Activated naive CD8-positive, alpha-beta T cell treated with anti-CD3 and anti-CD28 coated beads for 36 hours (primary cell): ENCODE data around the gene CFAP251. TPM values are rescaled to one million over a fixed set of nuclear protein-coding genes. Genes with fewer than 3 reads are reported as not detected.

ENCODE experiments used
- DNase-seq: peaks from one replicate; pipeline ENCODE4 v3.0.0; 2021
- H3K27ac Mint-ChIP-seq: one replicate; pipeline ENCODE4 v1.8.0; 2022; ENCODE audit warnings: mild to moderate bottlenecking, moderate library complexity, mixed read lengths
- H3K27me3 Mint-ChIP-seq: one replicate; pipeline ENCODE4 v1.8.0; 2022; ENCODE audit warnings: mild to moderate bottlenecking, mixed read lengths
- H3K36me3 Mint-ChIP-seq: one replicate; pipeline ENCODE4 v1.8.0; 2021; ENCODE audit warnings: mild to moderate bottlenecking, mixed read lengths
- H3K4me1 Mint-ChIP-seq: one replicate; pipeline ENCODE4 v1.8.0; 2021; ENCODE audit warnings: mixed read lengths
- H3K4me3 Mint-ChIP-seq: one replicate; pipeline ENCODE4 v1.8.0; 2022; ENCODE audit warnings: mild to moderate bottlenecking, moderate library complexity, mixed read lengths
- H3K9me3 Mint-ChIP-seq: one replicate; pipeline ENCODE4 v1.8.0; 2022; ENCODE audit warnings: mixed read lengths
- total RNA-seq, 2 experiments: library from RNA; stranded (reverse); gene quantifications; one replicate each; pipeline ENCODE4 v1.2.3, GENCODE V29; 2021

The CFAP251 gene
- total RNA-seq, 2 experiments from 2014 or later, result 1.3 to 1.8 TPM

DNA sequence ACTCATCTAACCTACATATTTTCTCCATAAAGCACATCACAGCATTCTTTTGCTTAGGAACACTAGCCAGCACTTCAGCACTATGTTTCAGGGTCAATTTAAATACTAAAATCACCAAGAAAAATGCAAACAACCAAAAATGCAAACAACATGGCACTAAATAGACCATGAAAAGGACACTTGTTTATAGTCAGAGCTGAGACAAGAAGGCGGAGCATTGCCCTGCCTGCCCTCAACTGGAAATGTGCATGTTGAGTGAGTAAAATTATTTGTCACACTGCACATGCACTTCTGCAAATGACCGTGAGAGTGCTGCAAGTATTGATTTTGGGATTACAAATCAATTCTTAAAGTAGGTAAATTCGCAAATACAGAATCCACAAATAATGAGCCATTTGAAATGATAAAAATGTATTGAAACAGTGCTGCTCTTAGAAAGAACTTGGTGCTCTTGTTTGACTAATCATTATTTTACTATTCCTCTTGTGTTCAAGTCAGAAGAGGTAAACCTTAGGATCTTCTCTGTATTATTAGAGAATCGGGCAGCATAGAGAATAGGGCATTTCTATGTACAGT is 34.8 kb downstream of the CFAP251 start:
- no peak overlapping the region for H3K4me3 Mint-ChIP-seq
- H3K27me3 Mint-ChIP-seq, result no peaks in the 10 kb centered on the region
- H3K9me3 Mint-ChIP-seq, result no peaks in the 10 kb centered on the region
- no peak for DNase-seq
- no peak overlapping the region for H3K27ac Mint-ChIP-seq
- no peaks in the 10 kb centered on the region for H3K36me3 Mint-ChIP-seq
- H3K4me1 Mint-ChIP-seq, result no peaks in the 10 kb centered on the region

DNA sequence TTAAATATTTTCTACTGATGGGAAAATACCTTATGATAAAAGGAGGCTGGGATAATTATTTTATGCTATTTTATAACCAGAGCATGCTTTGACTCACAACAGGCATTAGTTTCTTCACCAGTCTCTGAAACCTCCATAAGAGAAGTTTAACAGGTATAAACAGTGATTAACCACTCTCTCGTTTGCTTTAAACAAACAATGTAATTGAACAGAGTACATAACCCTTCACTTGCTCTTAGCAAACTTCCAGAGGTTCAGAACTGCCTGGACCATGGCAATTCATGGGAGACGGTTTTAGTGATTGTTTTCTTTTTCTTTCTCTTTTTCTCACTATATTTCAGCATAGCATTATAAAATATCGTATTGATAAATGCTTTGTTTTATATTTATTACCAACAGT is 35.3 kb downstream of the CFAP251 start:
- no peaks in the 10 kb centered on the region for H3K27me3 Mint-ChIP-seq
- no peak for DNase-seq
- H3K9me3 Mint-ChIP-seq, result no peaks in the 10 kb centered on the region
- H3K4me1 Mint-ChIP-seq, result no peaks in the 10 kb centered on the region
- no peak overlapping the region for H3K27ac Mint-ChIP-seq
- H3K4me3 Mint-ChIP-seq, result no peak overlapping the region
- no peaks in the 10 kb centered on the region for H3K36me3 Mint-ChIP-seq

DNA sequence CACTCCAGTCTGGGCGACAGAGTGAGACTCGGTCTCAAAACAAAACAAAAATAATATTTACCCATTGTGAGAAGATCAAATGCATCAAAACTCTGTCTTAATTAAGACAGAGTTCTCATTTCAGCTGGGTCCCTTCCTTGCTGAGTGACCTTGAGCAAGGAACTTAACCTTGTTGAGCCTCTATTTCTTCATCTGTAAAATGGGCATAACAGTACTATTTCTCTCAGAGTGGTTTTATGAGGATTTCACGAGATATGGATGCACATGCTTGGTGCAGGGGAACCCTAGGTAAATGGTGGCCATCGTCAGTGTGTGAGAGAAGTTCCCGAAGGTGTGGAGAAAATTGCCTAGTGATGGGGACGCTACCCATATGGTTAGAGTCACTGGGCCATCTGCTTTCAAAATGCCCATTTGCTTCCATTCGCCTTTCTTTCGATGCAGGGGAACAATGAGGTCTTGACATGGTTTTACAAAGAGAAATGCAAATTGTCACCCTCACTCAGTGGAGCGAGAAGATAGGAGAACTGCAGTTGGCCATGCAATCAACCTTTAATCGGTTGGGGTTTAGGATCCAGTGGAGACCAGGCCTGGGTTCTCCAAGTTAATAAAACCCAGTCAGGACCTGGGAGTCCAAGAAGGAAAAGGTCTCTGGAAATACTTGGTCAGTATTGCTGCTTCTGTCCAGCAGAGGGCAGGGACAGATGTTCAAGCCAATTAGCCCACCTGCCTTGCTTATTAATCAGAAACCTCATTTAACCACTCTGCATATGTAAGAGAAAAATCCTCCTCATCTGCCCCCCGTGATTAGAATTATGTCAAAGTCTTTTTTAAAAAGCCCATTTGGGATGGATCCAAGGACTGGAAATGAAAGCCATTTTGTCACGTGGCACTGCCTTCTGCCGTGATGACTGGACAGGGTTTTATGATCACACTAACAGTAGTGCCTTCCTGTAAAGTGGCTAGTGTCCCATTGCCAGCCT is 37.2 kb downstream of the CFAP251 start:
- Mint-ChIP-seq H3K36me3 (no peaks in the 10 kb centered on the region), H3K27ac (no peak overlapping the region), H3K27me3 (no peaks in the 10 kb centered on the region), H3K4me1 (no peaks in the 10 kb centered on the region), H3K4me3 (no peak overlapping the region), H3K9me3 (no peaks in the 10 kb centered on the region)
- DNase-seq, result no peak

DNA sequence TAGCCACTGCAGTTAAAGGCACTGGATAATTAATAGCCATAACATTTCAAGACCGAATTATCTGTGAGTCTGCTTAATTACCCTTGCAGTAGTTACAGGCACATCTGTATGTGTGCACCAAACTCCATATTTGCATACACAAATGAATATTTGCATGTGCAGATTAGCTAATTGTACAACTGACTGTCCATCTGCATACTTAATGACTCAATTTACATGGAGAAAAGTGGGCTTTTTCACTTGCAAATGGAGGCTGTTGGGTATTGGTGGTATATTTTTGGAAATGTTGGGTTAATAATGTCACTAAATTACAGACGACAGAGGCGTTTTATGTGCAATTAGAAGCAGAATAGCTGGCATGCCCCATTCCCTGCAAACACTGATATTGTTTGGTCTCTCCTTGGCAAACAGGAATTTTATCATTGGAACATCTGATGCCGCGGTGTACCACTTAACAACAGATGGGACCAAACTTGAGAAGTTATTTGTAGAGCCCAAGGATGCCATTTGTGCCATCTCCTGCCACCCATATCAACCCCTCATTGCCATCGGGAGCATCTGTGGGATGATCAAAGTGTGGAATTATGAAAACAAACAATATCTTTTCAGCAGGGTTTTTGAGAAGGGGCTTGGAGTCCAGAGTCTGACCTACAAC is 39.6 kb downstream of the CFAP251 start:
- no peaks in the 10 kb centered on the region for H3K27me3 Mint-ChIP-seq
- H3K9me3 Mint-ChIP-seq, result no peaks in the 10 kb centered on the region
- DNase-seq, result no peak
- H3K27ac Mint-ChIP-seq, result no peak overlapping the region
- no peaks in the 10 kb centered on the region for H3K4me1 Mint-ChIP-seq
- H3K4me3 Mint-ChIP-seq, result no peak overlapping the region
- no peaks in the 10 kb centered on the region for H3K36me3 Mint-ChIP-seq

DNA sequence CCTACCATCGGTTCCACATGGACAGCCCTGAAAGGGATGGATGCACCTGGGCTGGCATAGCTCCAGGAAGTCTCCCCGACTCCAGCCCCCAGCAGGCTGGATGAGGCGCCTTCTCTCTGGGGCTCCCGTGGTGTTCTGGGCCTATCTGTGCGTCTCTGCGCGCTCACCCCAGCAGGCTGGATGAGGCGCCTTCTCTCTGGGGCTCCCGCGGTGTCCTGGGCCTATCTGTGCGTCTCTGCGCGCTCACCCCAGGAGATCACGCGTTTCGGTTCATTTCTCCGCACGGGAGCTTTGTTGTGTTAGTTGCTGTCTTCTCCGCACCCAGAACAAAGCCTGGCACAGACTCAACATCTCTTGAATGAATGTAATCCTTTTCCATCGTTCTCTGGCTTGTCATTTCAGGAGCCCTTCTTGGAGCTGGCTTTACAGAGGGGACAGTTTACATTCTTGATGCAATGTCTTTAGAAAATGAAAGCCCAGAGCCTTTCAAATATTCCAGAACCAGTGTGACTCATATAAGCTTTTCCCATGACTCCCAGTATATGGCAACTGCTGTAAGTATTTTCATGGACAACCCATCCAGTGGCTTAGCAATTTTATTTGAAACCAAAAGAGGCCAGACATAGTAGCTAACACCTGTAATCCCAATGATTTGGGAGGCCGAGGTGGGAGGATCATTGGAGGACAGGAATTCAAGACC is 40.3 kb downstream of the CFAP251 start:
- Mint-ChIP-seq H3K4me1 (no peaks in the 10 kb centered on the region), H3K36me3 (no peaks in the 10 kb centered on the region), H3K27me3 (no peaks in the 10 kb centered on the region), H3K27ac (no peak overlapping the region), H3K4me3 (no peak overlapping the region), H3K9me3 (no peaks in the 10 kb centered on the region)
- DNase-seq, result no peak

DNA sequence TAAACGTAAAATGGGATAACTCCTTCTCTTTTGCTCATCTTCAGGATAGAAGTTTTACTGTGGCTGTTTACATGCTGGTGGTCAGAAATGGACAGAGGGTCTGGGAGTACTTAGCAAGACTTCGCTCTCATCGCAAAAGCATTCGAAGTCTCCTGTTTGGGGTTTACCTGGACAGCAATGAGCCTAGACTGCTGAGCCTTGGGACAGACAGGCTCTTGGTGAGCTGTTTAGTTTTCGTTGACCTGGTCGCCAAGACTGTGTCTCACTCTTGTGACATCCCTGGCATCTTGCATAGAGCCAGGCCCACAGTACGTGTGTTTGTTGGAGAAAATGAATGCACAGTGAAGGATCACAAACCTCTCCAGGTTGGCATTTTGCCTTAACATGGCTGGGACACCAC is 42.1 kb downstream of the CFAP251 start:
- H3K4me3 Mint-ChIP-seq, result no peak overlapping the region
- H3K36me3 Mint-ChIP-seq, result no peaks in the 10 kb centered on the region
- H3K27ac Mint-ChIP-seq, result no peak overlapping the region
- H3K4me1 Mint-ChIP-seq, result no peaks in the 10 kb centered on the region
- DNase-seq, result no peak
- no peaks in the 10 kb centered on the region for H3K27me3 Mint-ChIP-seq
- no peaks in the 10 kb centered on the region for H3K9me3 Mint-ChIP-seq

DNA sequence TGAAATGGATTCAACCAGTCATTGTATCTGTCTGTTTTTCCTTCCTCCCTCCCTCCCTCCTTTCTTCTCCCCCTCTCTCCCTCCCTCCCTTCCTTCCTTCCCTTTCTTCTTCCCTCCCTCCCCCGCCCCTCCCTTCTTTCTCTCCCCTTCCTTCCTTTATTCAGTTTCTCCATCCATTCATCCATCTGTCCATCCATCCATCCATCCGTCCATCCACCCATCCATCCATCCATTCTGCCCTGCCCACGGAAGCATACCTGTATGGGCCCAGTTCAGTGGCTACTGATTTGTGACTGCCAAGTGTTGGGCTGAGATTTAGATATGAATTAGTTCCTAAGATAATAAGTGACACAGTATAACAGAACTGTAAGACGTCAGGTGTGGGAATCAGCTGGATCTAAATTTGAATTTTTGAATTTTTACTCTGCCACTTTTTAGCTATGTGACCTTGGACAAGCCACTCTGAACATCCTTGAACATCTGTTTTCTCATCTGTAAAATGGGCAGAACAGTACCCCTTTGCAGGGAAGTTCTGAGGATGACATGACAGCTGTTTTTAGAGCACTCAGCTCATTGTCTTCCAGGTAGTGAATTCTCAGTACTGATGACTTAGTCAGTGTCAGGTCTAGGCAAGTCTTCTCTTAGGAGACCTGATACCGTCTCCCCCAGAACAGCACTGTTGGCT is 42.9 kb downstream of the CFAP251 start:
- no peak for DNase-seq
- H3K27ac Mint-ChIP-seq, result no peak overlapping the region
- H3K4me3 Mint-ChIP-seq, result no peak overlapping the region
- no peaks in the 10 kb centered on the region for H3K4me1 Mint-ChIP-seq
- no peaks in the 10 kb centered on the region for H3K9me3 Mint-ChIP-seq
- H3K27me3 Mint-ChIP-seq, result no peaks in the 10 kb centered on the region
- no peaks in the 10 kb centered on the region for H3K36me3 Mint-ChIP-seq

DNA sequence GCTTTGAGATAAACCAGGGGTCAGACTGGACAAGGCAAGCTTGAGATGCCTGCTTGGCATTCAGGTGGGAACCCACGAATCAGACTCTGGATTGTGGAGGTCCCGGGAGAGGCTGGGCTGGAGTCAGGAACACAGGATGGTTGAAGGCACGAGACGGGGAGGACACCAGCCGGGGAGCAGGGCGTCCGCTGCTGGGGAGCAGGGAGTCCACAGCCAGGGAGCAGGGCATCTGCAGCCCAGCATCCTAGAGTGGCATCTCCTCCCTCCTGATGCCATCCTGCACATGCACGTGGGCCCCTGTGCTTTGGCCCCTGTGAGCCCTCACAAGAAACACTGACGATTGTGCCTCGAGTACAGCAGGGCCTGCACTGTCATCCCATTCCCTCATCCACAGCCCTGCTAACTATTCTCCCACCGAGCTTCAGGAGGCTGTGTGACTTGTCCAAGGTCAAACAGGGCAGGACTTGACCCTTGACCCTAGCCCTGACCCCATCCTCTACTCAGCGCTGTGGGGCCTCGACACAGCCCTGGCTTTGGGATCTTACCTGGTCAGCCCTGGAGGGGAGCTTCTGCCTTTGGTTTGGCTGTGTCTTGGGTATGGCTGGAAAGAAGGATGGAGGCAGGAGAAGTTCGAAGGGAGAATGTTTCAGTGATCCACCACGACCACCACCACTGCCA is 45.1 kb downstream of the CFAP251 start:
- H3K4me1 Mint-ChIP-seq, result no peaks in the 10 kb centered on the region
- no peaks in the 10 kb centered on the region for H3K9me3 Mint-ChIP-seq
- no peak overlapping the region for H3K27ac Mint-ChIP-seq
- no peak overlapping the region for H3K4me3 Mint-ChIP-seq
- H3K36me3 Mint-ChIP-seq, result no peaks in the 10 kb centered on the region
- no peaks in the 10 kb centered on the region for H3K27me3 Mint-ChIP-seq
- no peak for DNase-seq

DNA sequence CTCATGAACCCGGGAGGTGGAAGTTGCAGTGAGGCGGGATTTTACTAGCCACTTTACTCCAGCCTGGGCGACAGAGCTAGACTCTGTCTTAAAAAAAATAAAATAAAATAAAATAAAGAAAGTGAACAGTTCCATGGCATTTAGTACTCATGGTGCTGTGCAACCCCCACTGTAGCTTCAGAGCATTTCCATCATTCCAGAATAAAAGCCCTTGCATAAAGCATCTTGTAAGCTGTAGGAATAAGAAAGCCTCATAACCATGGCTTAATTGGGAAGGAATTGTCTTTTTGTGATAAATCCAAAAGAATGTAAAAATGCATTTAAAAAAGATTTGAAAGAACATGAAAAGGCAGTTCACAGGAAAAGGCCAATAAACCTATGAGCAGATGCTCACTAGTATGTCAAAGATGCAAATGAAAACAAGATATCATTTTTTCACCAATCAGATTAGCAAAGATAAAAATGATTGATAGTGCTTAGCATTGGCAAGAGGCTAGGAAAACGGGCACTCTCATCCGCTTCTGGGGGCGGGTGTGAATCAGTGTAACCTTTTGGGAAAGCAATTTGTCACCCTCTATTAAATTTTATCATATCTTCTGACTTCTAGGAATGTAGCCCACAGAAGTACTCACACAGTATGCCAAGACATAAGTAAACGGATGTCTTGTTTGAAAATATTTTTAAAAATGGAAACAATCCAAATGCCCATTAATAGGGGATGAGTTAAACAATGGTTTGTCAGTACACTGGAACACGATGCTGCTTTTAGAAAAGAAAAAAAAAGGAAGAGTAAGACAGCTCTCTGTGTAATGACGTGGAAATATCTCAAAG is 46.6 kb downstream of the CFAP251 start:
- no peak for DNase-seq
- no peak overlapping the region for H3K4me3 Mint-ChIP-seq
- H3K9me3 Mint-ChIP-seq, result no peaks in the 10 kb centered on the region
- H3K27me3 Mint-ChIP-seq, result no peaks in the 10 kb centered on the region
- H3K27ac Mint-ChIP-seq, result no peak overlapping the region
- H3K4me1 Mint-ChIP-seq, result peaks cover 3% of the 10 kb centered on the region
- H3K36me3 Mint-ChIP-seq, result no peaks in the 10 kb centered on the region

DNA sequence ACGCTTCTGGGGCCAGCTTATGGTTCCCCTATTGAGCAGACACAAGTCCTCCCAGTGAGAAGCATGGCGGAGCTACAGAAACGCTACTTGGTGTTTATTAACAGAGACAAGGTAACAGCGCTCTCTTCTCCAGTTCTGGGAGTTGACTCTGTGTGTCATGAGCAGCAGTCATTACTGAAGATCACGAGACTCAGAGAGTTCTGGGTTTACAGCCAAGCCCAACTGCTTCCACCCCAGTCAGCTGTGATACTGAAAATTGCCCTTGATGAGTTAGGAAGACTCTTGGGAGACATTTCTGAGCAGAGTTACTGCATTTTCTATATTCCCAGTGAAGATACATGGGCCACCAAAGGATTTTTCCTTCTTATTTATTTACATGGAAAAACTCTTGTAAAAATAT is 48.6 kb downstream of the CFAP251 start:
- Mint-ChIP-seq H3K36me3 (peaks cover under 1% of the 10 kb centered on the region), H3K27ac (no peak overlapping the region), H3K9me3 (peaks cover under 1% of the 10 kb centered on the region), H3K4me1 (peaks cover 3% of the 10 kb centered on the region), H3K27me3 (no peaks in the 10 kb centered on the region), H3K4me3 (no peak overlapping the region)
- no peak for DNase-seq

DNA sequence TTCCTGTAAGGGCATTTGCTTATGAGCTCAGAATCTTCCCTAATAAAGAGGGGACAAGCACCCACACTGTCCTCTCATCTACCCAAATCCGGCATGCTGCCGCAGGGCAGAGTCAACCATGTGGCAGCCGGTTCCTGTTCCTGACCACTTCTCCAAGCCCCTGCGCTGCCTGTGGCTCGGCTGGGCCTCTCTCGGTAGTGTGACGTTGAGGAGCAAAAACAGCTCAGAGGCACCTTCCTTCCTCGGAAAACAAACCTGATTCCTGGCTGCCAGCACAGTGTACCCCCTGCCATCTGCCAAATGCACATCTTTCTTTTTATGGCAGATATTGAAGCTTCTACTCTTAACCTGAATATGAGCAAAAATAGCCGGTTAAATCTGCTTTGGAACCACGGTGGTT is 50.5 kb downstream of the CFAP251 start:
- DNase-seq, result no peak

DNA sequence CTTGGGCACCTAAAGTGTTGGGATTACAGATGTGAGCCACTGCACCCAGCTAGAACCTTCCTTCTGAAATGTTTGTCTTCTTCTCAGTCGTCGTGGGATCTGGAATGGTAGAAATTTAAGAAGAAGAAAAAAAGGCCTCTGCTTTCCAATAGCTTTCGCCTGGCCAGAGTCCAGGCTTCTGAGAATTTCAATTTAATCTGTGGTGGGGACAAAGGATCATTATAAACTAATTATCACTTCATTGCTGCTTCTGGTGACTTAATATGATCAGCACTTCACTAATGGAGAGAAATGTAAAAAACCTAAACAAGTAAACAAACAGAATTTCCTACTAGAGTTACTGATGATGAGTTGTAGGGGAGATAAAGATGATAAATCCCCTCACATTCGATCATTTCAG is 51.3 kb downstream of the CFAP251 start:
- DNase-seq, result no peak
- Mint-ChIP-seq H3K4me3 (no peak overlapping the region), H3K9me3 (peaks cover 9% of the 10 kb centered on the region), H3K36me3 (peaks cover 3% of the 10 kb centered on the region), H3K27ac (no peak overlapping the region), H3K27me3 (no peaks in the 10 kb centered on the region), H3K4me1 (peaks cover 3% of the 10 kb centered on the region)

More for the DNA sequence above, 50.5 kb downstream of the CFAP251 start:
- H3K9me3 Mint-ChIP-seq, result peaks cover 9% of the 10 kb centered on the region
- H3K27ac Mint-ChIP-seq, result no peak overlapping the region
- peaks cover 3% of the 10 kb centered on the region for H3K36me3 Mint-ChIP-seq
- H3K4me3 Mint-ChIP-seq, result no peak overlapping the region
- no peaks in the 10 kb centered on the region for H3K27me3 Mint-ChIP-seq
- peaks cover 3% of the 10 kb centered on the region for H3K4me1 Mint-ChIP-seq

DNA sequence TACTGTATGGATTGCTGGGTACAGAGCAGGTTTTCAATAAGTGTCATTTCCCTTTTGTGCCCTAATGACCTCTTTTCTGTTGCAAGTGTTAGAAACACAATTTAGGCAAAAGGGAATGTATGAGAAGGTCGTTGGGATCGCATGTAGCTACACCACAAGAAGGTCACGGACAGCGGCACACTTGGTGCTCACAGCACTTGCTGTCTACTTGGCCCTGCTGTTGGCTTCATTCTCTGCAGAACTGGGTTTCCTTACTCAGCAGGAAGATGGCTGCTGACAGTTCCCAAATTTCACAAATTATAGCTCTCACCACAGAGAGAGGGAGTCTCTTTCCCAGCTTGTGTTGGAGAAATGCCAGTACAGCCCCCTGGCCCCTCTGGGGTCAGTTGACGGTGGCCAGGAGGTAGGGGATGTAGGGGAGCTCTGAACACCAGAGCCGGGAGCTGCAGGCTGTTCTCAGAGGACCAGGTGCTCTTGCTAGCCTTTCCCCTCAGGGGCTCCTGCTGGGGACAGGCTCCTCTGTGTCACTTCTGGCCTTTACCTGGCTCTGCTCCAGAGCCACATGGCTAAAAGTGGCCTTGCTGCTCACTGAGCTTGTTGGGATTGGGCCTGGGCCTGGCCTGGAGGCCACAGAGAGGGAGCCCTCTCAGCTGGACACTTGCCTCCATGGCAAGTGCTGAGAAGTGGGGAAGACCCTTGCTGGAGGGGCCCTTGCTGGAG is 52.3 kb downstream of the CFAP251 start:
- Mint-ChIP-seq H3K4me1 (peaks cover 3% of the 10 kb centered on the region), H3K4me3 (no peak overlapping the region), H3K27me3 (no peaks in the 10 kb centered on the region), H3K36me3 (peaks cover 3% of the 10 kb centered on the region), H3K27ac (no peak overlapping the region), H3K9me3 (peaks cover 9% of the 10 kb centered on the region)
- DNase-seq, result no peak
